Measurements from ENCODE around the gene SPATA13.

Gene SPATA13

GRCh38 chr13:24167666-24168391 lies 7.3 kb downstream of the SPATA13 start:
- no peaks in the 10 kb centered on the region for H3K27me3 ChIP-seq (ENCODE audit: low read depth, low read length)
- no peak overlapping the region for H3K4me3 ChIP-seq (ENCODE audit: low read length)
- H3K27ac ChIP-seq (ENCODE audit: low read length) = no peak overlapping the region
- no peak for TF ChIP-seq EZH2phosphoT487 (IDR thresholded peaks at IDR 0.05; ENCODE audit: low read depth)
- TF ChIP-seq, protein P1, sequence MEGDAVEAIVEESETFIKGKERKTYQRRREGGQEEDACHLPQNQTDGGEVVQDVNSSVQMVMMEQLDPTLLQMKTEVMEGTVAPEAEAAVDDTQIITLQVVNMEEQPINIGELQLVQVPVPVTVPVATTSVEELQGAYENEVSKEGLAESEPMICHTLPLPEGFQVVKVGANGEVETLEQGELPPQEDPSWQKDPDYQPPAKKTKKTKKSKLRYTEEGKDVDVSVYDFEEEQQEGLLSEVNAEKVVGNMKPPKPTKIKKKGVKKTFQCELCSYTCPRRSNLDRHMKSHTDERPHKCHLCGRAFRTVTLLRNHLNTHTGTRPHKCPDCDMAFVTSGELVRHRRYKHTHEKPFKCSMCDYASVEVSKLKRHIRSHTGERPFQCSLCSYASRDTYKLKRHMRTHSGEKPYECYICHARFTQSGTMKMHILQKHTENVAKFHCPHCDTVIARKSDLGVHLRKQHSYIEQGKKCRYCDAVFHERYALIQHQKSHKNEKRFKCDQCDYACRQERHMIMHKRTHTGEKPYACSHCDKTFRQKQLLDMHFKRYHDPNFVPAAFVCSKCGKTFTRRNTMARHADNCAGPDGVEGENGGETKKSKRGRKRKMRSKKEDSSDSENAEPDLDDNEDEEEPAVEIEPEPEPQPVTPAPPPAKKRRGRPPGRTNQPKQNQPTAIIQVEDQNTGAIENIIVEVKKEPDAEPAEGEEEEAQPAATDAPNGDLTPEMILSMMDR (IDR thresholded peaks at IDR 0.05; ENCODE audit: low read depth, low read length) = no peak
- no peaks in the 10 kb centered on the region for H3K36me3 ChIP-seq (replicated peaks; ENCODE audit: low read depth, low read length)
- H3K9me3 ChIP-seq (ENCODE audit: insufficient read depth, low read length) = no peaks in the 10 kb centered on the region
- H2AFZ ChIP-seq (ENCODE audit: low read depth, low read length) = no peak overlapping the region
- no peak overlapping the region for H3K4me2 ChIP-seq (ENCODE audit: low read length)
- no peaks in the 10 kb centered on the region for H4K20me1 ChIP-seq (ENCODE audit: insufficient read depth, low read length)
- no peaks in the 10 kb centered on the region for H3K4me1 ChIP-seq (ENCODE audit: low read length)
- H3K79me2 ChIP-seq (ENCODE audit: low read length) = no peaks in the 10 kb centered on the region
- no peak overlapping the region for H3K9ac ChIP-seq (ENCODE audit: low read length)

DNA sequence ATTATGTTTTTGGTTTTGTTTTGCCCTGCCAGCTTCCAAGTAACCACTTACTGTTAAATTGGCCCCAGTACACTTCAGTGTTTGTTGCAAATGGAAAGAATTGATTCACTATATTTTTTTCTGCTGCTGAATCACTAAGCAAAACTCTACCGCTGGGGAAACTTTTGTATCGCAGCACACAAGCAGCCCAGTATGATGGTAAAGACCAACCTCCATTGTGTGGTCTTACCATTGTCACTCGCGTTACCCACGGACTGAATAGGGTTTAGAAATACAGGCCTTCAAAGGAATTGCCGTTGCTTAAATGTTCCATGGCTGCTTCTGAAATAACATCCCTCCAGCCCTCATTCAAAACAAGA lies 7.9 kb downstream of the SPATA13 start:
- Histone ChIP-seq H3K27ac (ENCODE audit: low read length) (no peak overlapping the region), H3K9me3 (ENCODE audit: insufficient read depth, low read length) (no peaks in the 10 kb centered on the region), H3K9ac (ENCODE audit: low read length) (no peak overlapping the region), H3K36me3 (replicated peaks; ENCODE audit: low read depth, low read length) (no peaks in the 10 kb centered on the region), H3K27me3 (ENCODE audit: low read depth, low read length) (no peaks in the 10 kb centered on the region), H4K20me1 (ENCODE audit: insufficient read depth, low read length) (no peaks in the 10 kb centered on the region), H3K4me3 (ENCODE audit: low read length) (no peak overlapping the region), H3K4me2 (ENCODE audit: low read length) (no peak overlapping the region), H3K4me1 (ENCODE audit: low read length) (no peaks in the 10 kb centered on the region), H2AFZ (ENCODE audit: low read depth, low read length) (no peak overlapping the region), H3K79me2 (ENCODE audit: low read length) (no peaks in the 10 kb centered on the region)
- TF ChIP-seq, protein P1 (IDR thresholded peaks at IDR 0.05; ENCODE audit: low read depth, low read length) = no peak
- TF ChIP-seq EZH2phosphoT487 (IDR thresholded peaks at IDR 0.05; ENCODE audit: low read depth) = no peak

DNA sequence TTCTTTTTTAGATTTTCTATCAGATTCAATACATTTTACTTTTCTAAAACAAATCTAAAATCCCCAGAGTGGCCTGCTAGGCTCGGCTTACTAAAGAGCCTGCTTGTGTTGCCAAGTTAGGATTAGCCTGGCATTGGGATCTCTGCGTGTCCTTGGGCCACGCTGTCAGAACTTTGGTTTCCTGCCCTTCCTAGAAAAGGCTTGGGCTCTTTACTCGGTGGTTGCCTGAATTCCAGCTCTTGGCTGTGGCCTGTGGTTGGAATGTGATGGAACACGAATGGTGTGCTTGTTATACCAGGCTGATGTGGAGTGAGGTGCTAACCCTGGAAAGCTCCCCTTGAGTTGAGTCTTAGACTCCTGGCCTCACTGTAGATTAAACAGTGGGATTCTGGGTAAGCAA lies 8.5 kb downstream of the SPATA13 start:
- H3K36me3 ChIP-seq (replicated peaks; ENCODE audit: low read depth, low read length) = no peaks in the 10 kb centered on the region
- H3K9me3 ChIP-seq (ENCODE audit: insufficient read depth, low read length) = no peaks in the 10 kb centered on the region
- no peak overlapping the region for H3K9ac ChIP-seq (ENCODE audit: low read length)
- no peak overlapping the region for H3K4me3 ChIP-seq (ENCODE audit: low read length)
- H3K27me3 ChIP-seq (ENCODE audit: low read depth, low read length) = no peaks in the 10 kb centered on the region
- peaks cover 5% of the 10 kb centered on the region; the same call in 1 of the 2 replicates for H3K4me1 ChIP-seq (ENCODE audit: low read length)
- TF ChIP-seq, protein P1 (IDR thresholded peaks at IDR 0.05; ENCODE audit: low read depth, low read length) = no peak
- TF ChIP-seq EZH2phosphoT487 (IDR thresholded peaks at IDR 0.05; ENCODE audit: low read depth) = no peak
- no peak overlapping the region for H3K4me2 ChIP-seq (ENCODE audit: low read length)
- H3K27ac ChIP-seq (ENCODE audit: low read length) = no peak overlapping the region
- H4K20me1 ChIP-seq (ENCODE audit: insufficient read depth, low read length) = no peaks in the 10 kb centered on the region
- H3K79me2 ChIP-seq (ENCODE audit: low read length) = no peaks in the 10 kb centered on the region
- H2AFZ ChIP-seq (ENCODE audit: low read depth, low read length) = no peak overlapping the region

DNA sequence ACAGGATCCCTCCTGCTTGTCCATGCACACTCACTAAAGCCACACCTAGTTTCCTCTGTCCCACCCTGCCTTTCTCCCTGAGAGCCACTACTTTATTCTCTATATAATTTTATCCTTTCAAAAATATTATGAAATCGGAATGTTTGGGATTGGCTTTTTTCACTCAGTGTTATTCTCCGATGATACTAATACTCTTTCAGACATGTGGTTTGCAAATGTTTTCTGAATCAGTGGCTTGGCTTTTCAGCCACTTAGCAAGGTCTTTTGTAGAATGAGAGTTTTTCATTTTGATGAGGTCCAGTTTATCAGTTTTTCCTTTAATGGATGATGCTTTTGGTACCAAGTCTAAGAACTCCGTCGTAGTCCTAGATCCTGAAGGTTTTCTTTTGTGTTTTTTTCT lies 11.6 kb downstream of the SPATA13 start:
- Histone ChIP-seq H3K27ac (ENCODE audit: low read length) (no peak overlapping the region), H3K36me3 (replicated peaks; ENCODE audit: low read depth, low read length) (no peaks in the 10 kb centered on the region), H3K4me3 (ENCODE audit: low read length) (no peak overlapping the region), H4K20me1 (ENCODE audit: insufficient read depth, low read length) (no peaks in the 10 kb centered on the region), H3K9ac (ENCODE audit: low read length) (no peak overlapping the region), H3K27me3 (ENCODE audit: low read depth, low read length) (no peaks in the 10 kb centered on the region), H3K79me2 (ENCODE audit: low read length) (no peaks in the 10 kb centered on the region; the same call in 1 of the 2 replicates), H2AFZ (ENCODE audit: low read depth, low read length) (no peak overlapping the region), H3K4me2 (ENCODE audit: low read length) (no peak overlapping the region), H3K9me3 (ENCODE audit: insufficient read depth, low read length) (no peaks in the 10 kb centered on the region), H3K4me1 (ENCODE audit: low read length) (peaks cover 6% of the 10 kb centered on the region; the same call in 1 of the 2 replicates)
- TF ChIP-seq EZH2phosphoT487 (IDR thresholded peaks at IDR 0.05; ENCODE audit: low read depth) = no peak
- TF ChIP-seq, protein P1 (IDR thresholded peaks at IDR 0.05; ENCODE audit: low read depth, low read length) = no peak

Measured in OCI-LY3 (cell line).